ENCODE results near the gene MEMO1.
"Not testable (repeated sequence)": the region's sequence is repeated elsewhere in the genome, so short reads cannot be mapped to it uniquely, and the experiment has no call there.

MEMO1 gene

DNA sequence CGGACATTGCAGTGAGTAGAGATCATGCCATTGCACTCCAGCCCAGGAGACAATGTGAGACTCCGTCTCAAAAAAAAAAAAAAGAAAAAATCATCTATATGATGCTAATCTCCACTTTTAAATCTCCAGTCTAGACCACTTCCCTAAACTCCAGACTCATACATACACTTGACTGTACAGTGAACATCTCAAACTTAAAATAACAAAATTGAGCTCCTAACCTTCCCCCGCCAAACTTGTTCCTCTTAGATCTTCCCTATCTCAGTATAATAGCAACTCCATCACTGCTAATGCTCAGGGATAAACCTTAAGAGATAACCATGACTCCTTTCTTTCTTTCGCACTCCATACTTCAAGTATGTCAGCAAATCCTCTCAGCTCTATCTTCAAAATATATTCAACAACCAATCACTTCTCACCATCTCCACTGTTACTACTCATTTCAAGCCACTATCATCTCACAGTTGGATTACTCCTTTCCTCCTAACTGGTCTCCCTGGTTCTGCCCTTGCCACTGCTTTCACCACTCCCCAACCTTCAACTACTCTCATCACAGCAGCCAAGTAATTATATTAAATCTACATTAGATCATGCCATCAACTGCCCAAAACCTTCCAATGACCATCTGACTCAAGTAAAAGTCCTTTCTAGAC is 12.0 kb downstream of the MEMO1 start:
- no peak for DNase-seq (ENCODE audit: low spot score)

DNA sequence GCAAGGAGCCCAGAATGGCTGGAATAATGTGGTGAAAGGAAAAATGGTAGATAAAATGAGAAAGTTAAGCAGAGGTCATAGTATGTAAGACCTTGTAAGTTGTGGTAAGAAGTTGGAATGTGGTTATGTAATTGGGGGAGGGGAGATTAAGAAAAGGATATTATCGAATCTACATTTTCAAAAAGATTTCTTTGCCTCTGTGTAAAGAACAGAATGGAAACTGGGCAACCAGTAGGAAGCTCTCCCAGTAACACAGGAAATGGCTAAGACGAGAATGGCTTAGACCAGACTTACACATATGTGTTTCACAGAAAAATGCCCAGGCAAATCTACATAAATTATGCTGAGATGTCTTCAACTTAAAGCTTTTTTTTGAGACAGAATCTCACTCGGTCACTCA is 13.2 kb downstream of the MEMO1 start:
- no peak for DNase-seq (ENCODE audit: low spot score)

DNA sequence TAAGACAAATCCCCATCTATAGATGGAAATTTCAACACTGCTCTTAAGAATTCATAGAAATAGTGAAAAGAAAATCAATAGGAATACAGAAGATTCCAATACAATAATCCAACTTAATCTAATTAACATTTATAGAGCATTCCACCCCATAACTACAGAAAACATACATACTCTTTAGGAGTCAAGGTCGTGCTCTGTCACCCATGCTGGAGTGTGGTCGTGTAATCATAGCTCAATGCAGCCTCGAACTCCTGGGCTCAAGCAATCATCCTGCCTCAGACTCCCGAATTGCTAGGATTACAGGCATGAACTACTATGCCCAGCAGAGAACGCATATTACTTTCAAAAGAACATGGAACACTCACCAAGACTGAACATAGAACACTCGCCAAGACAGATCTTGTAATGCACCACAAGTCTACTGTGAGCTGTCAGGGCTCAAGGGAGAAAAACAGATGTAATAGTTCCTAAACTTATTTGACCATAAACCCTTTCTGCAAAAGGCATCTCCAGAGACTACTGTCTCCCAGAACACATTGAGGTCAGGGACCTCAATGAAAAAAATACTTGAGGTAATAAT is 14.1 kb downstream of the MEMO1 start:
- DNase-seq (ENCODE audit: low spot score): no peak

DNA sequence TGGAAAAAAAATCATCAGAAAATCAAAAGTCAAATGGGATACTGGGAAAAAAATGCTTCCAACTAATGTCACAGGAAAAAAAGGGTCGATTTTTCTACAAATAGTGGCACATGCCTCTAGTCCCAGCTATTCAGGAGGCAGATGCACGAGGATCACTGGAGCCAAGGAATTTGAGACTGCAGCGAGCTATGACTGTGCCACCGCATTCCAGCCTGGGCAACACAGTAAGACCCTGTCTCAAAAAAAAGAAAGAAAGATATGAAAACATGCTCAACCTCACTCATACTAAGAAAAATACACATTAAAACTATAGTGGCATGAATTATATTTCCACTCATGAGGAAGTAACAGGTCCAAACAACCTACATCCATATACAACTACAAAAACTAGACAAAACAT is 17.9 kb downstream of the MEMO1 start:
- DNase-seq (ENCODE audit: low spot score): no peak

DNA sequence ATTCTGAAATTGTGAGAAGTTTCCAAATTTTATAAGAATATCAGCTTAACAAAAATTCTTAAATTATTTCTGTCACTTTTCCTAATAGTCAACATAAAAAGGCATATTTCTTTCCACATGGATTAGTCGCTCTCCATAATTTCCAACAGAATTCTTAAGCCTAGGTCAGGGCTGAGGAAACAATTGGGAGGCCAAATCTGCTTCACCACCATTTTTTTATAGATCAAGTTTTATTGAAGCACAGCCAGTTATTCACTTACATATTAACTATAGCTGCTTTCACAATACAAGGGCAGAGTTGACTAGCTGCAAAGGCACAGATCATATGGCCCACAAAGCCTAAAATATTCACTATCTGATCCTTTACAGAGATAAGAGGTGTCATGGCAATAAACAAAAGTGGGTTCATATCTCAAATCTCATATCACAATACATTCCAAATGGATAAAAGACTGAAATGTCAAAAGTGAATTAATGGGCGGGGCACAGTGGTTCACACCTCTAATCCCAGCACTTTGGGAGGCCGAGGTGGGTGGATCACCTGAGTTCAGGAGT is 18.7 kb downstream of the MEMO1 start:
- no peak for DNase-seq (ENCODE audit: low spot score)

DNA sequence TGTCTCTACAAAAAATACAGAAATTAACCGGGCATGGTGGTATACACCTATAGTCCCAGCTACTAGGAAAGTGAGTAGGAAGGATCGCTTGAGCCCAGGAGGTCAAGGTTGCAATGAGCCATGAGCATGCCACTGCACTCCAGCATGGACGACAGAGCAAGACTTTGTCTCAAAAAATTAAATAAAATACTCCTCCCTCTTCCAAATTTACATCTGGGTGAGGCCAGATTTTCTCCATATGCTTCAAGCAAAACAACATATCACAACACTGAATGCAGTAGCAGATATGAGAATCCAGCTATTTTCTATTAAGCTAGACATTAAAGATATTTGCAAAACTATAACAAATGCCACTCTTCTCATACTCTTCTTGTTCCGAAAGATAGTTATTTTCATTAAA is 20.9 kb downstream of the MEMO1 start:
- no peak for DNase-seq (ENCODE audit: low spot score)

DNA sequence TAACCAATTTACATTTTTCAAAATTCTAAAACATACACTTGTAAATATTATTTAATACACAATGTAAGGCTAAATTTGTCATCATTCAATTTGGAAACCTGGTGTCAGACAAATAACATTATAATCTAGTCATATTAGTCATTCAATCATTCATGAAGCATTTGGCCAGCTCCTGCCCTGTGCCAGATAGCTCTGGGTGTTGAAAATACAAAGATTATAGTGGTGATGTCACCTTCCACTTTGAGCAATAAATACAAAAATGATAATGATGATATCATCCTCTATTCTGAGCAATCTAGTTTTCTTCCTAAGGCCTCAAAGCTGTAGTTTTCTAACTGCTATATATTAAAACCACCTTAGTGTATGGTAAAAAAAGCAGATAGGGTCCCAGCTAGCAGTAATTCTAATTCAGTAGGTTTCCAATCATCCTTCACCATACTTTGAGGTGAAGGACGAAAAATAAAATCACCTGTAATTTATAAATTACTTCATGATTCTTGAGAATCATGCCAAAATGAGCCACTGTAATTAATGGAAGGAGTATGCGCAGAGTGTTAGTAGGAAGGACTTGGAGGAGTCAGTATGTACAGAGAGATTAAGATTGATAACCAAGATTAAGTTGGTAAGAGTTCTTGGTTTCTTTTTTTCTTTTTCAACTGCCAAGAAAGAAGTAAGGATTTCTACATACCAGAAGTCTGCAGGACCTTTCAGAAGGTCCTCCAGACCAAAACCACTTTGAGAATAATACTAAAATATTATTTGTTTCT is 23.2 kb downstream of the MEMO1 start:
- no peak for DNase-seq (ENCODE audit: low spot score)

DNA sequence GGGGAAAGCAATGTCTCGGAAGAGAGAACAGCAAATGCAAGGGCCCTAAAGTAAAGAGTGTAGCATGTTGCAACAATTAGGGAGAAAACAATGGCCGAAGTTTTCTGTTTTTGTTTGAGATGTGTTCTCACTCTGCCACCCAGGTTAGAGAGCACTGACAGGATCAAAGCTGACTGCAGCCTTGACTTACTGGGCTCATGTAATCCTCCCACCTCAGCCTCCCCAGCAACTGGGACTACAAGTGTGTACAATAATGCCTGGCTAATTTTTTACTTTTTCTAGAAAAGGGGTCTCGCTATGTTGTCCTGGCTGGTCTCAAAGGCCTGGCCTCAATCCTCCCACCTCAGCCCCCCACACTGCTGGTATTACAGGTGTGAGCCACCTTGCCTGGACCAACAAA is 23.9 kb downstream of the MEMO1 start:
- DNase-seq (ENCODE audit: low spot score): no peak

DNA sequence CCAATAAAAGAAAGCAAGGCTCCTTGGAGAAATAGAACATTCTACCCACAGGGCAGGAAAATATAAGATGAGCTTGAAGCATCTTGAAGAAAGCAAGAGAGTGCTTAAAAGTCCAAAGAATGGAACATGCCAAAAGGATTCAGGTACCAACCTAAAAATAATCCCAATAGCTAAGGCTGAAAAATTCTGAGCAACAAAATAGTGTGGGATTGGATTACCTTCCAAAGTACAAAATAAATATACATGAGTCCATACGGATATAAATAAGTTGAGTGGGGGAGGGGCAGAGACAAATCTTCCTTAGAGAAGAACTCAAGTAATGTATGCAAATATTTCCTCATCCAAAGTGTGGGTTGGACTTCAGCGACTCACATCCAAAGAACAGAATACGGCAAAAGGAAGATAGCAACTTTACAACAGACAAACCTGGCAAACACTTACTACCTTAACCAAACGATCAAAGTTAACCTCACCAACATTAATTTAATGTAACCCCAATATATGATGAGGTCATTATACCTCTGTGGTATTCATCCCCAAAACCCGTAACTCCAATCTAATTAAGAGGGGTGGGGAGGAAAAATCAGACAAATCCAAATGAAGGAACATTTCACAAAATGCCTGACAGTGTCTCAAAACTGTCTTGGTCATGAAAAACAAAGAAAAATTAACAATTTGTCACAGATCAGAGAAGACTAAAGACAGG is 26.9 kb downstream of the MEMO1 start:
- DNase-seq (ENCODE audit: low spot score): no peak

DNA sequence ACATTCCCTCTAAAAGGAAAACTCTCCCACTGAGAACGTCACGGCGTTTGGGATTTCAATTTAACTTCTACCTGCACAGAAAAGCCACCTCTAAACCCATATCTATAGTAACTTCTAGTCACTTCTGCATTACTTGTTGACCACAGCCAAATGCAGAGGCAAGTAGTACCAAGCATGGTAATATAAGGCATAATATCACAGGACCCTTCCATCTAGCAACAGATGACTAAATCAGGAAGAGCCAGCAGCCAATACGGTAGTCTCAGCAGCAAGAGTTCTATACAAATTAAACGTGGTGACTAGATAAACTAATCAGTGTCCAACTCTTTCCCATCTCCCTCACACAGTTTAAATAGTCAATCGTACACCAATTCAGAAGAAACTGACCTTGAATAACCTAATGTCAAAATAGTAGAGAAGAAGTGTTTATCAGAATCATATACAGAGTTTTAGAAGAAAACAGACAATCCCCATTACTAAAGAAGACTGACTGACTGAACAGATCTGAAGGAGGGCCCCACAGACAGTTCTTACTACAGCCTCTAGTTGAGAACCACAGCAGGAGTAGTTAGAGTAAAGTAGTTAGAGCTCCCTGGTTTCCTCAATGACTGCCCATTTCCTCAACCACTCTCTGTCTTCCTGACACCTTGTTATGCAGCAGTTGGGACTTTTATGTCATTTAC is 30.0 kb downstream of the MEMO1 start:
- peak; percentile 10 for DNase-seq (ENCODE audit: low spot score)

DNA sequence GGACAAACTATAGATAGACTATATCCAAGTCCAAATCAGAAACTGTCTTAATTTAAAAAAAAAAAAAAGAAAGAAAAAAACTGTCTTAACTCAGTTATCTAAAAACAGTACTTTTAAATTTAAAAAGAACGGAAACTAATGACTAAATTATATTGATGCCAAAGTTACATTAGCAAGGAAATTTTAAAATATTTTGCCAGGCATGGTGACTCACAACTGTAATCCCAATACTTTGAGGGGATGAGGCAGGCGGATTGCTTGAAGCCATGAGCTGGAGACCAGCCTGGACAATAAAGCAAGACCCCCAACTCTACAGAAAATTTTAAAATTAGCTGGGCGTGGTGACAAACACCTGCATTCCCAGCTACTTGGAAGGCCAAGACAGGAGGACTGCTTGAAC is 30.9 kb downstream of the MEMO1 start:
- DNase-seq (ENCODE audit: low spot score): no peak

DNA sequence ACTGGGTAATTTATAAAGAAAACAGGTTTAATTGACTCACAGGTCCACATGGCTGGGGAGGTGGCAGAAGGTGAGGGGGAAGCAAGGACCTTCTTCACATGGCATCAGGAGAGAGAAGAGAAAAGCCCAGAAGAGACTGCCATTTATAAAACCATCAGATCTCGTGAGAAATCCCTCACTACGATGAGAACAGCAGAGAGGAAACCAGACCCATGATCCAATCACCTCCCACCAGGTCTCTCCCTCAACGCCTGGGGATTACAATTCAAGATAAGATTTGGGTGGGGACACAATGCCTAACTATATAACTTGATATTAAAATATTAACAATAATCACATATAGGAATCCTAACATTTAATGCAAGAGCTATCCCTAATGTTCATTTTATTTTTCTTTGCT is 31.8 kb downstream of the MEMO1 start:
- DNase-seq (ENCODE audit: low spot score): no peak

DNA sequence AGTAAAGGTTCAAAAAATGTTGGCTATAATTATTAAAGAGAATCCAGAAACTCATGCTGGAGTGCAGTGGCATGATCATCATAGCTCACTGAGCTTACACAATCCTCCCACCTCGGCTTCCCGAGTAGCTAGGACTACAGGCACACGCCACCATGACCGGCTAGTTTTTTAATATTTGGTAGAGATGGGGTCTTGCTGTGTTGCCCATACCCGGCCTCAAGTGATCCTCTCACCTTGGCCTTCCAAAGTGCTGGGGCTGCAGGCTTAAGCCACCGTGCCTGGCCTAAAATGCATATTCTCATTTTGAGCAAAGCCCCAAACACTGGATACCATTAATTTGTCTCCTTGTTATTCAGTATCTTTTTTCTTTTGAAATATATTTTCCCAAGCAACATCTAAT is 32.4 kb downstream of the MEMO1 start:
- no peak for DNase-seq (ENCODE audit: low spot score)

DNA sequence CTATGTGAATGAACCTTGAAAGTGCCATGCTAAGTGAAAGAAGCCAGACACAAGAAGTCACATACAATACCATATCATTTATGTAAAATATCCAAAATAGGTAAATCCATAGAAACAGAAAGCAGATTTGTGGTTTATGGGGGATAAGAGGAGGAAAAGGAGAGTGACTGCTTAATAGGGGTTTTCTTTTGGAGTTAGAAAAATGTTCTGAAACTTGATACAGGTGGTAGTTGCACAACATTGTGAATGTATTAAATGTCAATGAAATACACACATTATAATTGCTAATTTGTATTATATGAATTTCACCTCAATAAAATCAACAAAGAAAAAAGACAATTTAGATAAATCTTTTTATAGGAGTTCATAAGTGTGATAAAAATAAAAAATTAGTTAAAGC is 37.1 kb downstream of the MEMO1 start:
- DNase-seq (ENCODE audit: low spot score): no peak

DNA sequence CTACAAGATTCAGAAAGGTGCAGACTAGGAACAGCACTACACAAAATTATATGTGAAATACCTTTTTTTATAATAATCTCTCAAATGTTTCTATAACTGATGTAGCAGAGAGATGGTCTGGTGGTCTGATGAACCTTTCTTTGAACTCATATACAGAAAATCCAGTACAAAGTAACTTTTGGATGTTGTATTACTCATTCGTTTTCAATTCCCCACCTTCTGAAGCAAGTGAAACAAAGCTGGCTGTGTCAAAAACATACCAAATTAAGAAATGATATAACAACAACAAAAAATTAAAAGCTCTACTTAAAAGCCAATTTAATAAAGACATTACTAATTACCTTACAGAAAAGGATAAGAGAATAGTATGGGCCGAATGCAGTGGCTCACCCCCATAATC is 38.7 kb downstream of the MEMO1 start:
- no peak for DNase-seq (ENCODE audit: low spot score)

DNA sequence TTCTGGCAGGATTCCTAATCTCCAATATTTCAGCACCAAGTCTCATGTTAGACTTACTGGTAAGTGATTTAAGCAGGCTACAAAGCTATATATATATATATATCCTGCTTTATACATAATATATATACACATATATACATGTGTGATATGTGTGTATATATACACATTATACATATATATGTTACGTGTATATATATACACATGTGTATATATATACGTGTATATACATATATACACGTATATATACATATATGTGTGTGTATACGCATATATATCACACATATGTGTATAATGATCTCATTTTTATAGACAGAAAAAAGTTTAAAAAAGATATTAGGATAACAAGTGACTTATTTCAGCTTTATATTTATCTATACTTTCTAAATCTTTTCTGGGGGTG is 41.6 kb downstream of the MEMO1 start:
- no peak for DNase-seq (ENCODE audit: low spot score)

DNA sequence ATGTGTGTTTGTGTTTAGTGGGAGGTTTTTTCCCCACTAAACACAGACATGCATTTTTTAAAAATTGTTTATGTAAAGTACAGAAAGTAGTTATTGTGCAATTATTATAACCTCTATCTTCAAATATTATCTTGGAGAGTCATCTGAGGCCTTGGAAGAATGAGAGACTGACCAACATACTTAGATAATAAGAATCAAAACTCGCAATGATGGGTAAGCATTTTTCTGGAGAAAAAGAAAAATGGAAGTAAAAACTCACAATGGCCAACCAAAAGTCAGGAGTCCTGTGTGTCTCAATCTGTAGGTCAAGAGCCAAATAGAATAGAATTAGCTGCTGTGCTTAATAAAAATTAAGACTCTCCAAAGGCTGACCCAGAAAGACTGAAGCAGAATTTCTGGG is 43.0 kb downstream of the MEMO1 start:
- DNase-seq (ENCODE audit: low spot score): no peak

DNA sequence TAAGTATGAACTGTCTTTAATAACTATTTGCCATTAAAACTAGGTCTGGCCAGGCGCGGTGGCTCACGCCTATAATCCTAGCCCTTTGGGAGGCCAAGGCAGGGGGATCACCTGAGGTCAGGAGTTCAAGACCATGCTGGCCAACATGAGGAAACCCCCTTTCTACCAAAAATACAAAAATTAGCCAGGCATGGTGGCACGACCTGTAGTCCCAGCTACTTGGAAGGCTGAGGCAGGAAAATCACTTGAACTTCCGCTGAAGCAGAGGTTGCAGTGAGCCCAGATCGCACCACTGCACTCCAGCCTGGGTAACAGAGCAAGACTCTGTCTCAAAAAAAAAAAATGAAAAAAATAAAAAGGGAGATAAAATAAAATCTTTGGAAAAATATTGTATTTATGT is 44.4 kb downstream of the MEMO1 start:
- DNase-seq (ENCODE audit: low spot score): not testable (repeated sequence)

DNA sequence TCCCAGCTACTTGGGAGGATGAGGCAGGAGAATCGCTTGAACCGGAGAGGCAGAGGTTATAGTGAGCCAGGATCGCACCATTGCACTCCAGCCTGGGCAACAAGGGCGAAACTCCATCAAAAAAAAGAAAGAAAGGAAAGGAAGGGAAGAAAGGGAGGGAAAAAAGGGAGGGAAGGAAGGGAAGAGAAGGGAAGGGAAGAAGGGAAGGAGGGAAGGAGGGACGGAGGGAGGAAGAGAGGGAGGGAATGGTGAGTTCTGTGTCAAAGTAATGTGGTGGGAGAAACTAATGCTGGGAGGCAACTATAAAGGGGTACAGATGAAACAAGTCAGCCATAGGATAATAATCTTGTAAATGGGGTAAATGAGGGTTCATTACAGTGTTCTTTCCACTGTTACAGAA is 45.7 kb downstream of the MEMO1 start:
- no peak for DNase-seq (ENCODE audit: low spot score)

DNA sequence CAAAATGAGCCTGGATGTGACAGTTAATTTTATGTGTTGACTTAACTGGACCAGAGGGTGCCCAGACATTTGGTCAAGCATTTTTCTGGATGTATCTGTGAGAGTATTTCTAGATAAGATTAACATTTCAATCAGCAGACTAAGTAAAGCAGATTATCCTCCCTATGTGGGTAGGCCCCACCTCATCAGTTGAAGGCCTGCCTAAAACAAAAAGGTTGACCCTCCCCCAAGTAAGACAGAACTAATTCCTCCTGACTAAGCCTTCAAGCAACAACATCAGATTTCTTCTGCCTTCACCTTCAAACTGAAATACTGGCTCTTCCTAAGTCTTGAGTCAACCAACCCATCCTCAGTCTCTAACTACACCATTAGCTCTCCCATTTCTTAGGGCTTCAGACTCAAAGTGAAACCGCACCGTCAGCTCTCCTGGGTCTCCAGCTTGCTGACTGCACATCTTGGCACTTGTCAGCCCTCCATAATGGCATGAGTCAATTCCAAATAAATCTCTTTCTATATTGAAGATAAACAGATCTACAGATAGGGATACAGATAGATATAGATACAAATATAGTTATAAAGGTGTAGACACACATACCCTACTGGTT is 47.9 kb downstream of the MEMO1 start:
- no peak for DNase-seq (ENCODE audit: low spot score)

DNA sequence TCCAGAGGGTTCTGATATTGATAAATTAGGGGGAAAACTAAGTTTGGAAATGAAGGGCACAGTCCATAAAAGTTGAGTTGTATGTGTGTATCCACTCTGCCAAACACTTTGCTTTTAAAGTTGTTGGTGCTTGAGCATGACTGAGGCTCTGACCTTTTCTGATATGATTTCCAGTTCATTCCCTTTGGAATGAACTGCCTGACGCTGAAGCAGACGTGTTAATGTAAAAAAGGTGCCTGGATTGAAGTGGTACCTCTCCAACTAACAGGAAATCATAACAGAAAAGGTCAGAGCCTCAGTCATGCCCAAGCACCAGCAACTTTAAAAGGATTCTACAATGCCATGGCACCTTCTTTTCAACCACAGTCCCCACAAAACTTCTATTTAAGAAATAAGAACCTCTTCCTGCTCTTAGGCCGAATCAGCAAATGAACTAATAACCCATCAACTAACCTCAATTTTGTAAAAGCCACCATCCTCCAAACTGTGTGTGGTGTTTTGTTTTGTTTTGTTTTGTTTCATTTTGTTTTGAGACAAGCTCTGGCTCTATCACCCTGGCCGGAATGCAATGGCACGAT is 52.6 kb downstream of the MEMO1 start:
- DNase-seq (ENCODE audit: low spot score): no peak

Measured in hematopoietic multipotent progenitor cell treated with erythropoietin and hydrocortisone succinate and interleukin-3 and kit ligand, for 15 days (in vitro differentiated cells).